Gastrocnemius medialis (tissue), 4 donors: Measurements from ENCODE around the gene QSOX2.

ENCODE experiments used
- POLR2A ChIP-seq, 2 donors: fragments of 450-650 bp; IDR thresholded peaks; one replicate each; pipeline ENCODE4 v1.6.1; 2017; ENCODE audit warnings: antibody characterized with exemption in 2 of 2, mild to moderate bottlenecking in 2 of 2, moderate library complexity in 2 of 2
- TF ChIP-seq, protein P1 (sequence below), 5 experiments: fragments of 450-650 bp in 3 of 5; fragments of 200-600 bp in 2 of 5; sonication (generic) in 2 of 5; IDR thresholded peaks in 4 of 5; conservative IDR thresholded peaks in 1 of 5; 1 replicate in 4 of 5; 2 replicates in 1 of 5; pipeline ENCODE4 v1.5.1; 2016 to 2019; ENCODE audit warnings: antibody characterized with exemption in 5 of 5, mild to moderate bottlenecking in 3 of 5, moderate library complexity in 3 of 5

DNA sequence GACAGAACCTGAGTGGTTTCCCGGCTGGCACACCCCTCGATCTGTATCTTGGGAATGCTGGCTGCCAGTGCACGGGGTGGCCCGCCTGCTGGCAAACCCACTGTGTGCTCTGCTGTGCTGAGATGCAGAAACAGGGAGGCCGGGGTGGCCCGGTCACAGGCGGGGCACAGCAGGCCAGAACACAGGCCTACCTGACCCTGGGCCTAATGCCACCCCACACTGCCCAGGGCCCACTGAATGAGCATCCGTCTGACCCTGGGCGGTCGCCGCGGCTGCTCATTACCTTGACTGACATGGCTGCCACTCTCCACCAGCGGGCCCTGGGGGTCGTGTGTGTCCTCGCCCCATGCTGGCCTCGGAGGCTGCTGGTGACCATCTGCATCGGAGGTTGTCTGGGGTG, 14.2 kb upstream of the QSOX2 start:
- TF ChIP-seq, protein P1, sequence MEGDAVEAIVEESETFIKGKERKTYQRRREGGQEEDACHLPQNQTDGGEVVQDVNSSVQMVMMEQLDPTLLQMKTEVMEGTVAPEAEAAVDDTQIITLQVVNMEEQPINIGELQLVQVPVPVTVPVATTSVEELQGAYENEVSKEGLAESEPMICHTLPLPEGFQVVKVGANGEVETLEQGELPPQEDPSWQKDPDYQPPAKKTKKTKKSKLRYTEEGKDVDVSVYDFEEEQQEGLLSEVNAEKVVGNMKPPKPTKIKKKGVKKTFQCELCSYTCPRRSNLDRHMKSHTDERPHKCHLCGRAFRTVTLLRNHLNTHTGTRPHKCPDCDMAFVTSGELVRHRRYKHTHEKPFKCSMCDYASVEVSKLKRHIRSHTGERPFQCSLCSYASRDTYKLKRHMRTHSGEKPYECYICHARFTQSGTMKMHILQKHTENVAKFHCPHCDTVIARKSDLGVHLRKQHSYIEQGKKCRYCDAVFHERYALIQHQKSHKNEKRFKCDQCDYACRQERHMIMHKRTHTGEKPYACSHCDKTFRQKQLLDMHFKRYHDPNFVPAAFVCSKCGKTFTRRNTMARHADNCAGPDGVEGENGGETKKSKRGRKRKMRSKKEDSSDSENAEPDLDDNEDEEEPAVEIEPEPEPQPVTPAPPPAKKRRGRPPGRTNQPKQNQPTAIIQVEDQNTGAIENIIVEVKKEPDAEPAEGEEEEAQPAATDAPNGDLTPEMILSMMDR (IDR thresholded peaks at IDR 0.05 in 4 of 5, conservative IDR thresholded peaks at IDR 0.05 in 1 of 5), result no peak
- no peak for TF ChIP-seq POLR2A (IDR thresholded peaks at IDR 0.05)
